GM18951 (cell line): Measurements from ENCODE around the gene MMD2.
"Not testable (repeated sequence)": the region's sequence is repeated elsewhere in the genome, so short reads cannot be mapped to it uniquely, and the experiment has no call there.

Source experiments
- POLR2A ChIP-seq: IDR thresholded peaks from 4 replicates; pipeline ENCODE4 v1.6.1; 2011; ENCODE audit warnings: mild to moderate bottlenecking; ENCODE audit not compliant: insufficient read length, insufficient read depth; ENCODE audit errors: extremely low read depth
- in situ Hi-C: fragments of 300-500 bp; cut with MboI; formaldehyde crosslinking; loops from one replicate; pipeline ENCODE4 v1.12.0; 2022; ENCODE audit warnings: low sequenced_read_pairs, mixed read lengths, inconsistent platforms; ENCODE audit not compliant: unreplicated experiment

MMD2 gene

GRCh38 chr7:4973728-4974198 lies 14.8 kb upstream of the MMD2 start:
- peak; percentile 75 for TF ChIP-seq POLR2A
- in situ Hi-C loops = no loop called here

GRCh38 chr7:4972446-4972845 lies 13.5 kb upstream of the MMD2 start:
- in situ Hi-C loops = not testable (repeated sequence)

- TF ChIP-seq POLR2A = no peak
Measured at GRCh38 chr7:4965295-4966022, 6.5 kb upstream of the MMD2 start.

DNA sequence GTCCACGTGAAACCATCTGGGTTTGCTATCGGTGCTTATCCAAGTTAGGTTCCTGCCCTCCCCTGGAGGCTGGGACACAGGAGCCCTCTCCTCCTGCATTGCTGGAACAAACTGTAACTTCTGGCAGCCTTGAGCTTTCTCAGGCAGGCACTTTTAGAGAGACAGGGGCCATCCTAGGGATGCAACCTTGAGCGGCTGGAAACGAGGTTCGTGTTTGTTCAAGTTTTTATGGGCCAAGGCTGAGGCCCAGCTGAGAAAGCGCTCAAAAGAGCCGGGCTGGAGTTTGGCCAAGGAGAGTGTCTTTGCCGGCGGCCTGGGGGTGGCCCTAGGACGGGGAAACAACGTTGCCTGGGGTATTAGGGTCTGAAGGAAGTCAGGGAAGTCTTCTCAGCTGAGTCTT lies 5.5 kb upstream of the MMD2 start:
- TF ChIP-seq POLR2A = no peak
- in situ Hi-C loops = no loop called here

More at GRCh38 chr7:4965295-4966022, 6.5 kb upstream of the MMD2 start:
- in situ Hi-C loops = no loop called here

DNA sequence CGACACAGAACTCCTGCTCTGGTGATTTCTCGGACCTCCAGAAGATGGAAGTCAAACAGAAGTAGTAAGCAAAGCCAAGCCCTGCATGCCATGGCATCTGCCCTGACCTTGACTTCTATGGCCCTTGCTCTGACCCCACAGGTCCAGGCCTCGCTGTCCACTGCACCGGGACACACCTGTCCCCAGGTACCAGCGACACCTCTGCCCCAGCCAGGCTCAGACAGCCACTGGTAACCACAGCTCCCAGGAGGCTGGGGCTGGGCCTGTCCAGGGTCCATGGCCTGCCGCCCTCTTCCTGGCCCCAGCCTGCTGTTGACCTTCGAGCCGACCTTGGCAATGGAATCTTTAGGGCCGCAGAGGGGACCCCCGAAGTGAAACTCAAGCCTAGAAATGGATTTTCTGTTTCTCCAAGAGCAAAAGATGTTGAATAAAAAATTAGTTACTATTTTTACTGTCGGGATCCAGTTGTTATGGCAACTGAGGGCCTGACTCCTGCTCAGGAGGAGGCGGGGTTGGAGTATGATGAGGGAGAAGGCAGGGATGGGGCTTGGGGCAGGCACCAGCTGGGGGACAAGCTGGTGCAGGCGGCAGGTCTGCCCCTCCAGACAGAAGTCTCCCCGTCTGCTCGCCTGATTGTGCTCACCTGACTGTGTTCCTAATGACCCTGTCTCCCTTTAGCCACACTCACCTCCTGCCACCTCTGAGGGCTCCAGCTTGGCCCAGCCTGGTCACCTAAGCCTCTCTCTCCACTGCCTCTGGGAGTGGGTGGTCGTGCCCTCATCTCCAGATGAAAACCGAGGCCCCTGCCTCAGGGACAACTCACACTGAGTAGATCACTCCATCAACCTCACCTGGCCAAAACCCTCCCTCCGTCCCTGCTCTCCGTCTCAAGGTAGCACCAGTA lies 4.1 kb upstream of the MMD2 start:
- in situ Hi-C loops = no loop called here
- no peak for TF ChIP-seq POLR2A

GRCh38 chr7:4960363-4960762 lies 1.4 kb upstream of the MMD2 start:
- no peak for TF ChIP-seq POLR2A
- in situ Hi-C loops = no loop called here

DNA sequence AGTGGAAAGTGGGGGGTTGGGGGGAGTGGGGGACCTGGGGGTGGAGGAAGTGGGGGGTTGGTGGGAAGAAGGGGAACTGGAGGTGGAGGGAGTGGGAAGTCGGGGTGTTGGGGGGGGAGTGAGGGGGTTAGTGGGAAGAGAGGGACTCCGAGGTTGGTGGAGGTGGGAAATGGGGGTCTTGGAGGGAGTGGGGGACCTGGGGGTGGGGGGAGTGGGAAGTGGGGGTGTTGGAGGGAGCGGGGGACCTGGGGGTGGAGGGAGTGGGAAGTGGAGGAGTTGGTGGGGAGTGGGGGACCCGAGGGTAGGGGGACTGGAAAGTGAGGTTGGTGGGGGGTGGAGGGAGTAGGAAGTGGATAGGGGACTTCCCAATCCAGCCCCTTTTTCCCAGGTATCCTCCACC lies 906 bp upstream of the MMD2 start:
- no peak for TF ChIP-seq POLR2A
- in situ Hi-C loops = no loop called here

DNA sequence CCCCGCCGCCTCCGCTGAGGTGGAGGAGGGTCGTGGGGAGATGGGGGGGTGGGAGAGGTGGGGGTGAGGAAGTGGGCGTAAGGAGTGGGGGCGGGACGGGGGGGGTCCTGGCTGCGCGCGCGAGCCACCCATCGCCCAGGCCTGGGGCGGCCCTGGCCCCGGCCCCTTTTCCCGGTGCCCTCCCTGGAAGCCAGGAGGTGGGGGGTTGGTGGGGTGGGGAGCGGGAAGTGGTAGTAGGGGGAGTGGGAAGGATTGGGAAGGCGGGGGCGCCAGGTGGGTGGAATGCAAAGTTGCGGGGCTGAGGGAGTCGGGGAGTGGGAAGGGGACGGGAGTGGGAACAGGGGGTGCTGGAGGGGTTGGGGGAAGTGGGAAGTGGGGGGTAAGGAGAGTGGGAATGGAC lies 319 bp upstream of the MMD2 start:
- no peak for TF ChIP-seq POLR2A
- in situ Hi-C loops = no loop called here

DNA sequence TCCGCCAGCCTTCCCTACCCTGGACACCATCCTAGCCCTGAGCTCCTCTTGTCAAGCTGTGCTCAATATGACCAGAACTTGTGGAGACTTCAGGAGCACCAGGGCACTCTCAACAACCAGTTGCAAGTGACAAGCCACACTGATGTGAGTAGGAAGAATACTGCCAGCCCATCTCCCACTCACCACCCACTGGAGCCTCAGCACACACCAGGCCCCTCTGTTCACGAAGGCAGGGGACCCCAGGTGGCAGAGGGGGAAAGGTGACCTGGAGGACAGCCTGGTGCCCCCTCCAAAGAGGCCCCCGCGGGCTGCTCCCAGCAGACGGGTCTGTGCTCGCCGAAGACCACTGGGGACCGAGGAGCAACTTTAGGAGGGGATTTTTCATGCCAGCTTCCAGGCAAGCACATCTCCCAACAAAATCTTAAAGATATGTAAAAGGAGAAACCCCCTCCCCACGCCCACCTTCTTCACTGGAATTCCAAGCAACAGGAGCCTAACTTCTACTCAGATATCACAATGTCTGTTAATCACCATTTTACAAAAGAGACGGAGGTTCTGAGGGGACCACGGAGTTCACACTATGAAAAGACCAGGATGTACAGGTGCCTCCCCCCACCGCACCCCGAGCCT lies 1.0 kb downstream of the MMD2 start:
- no peak for TF ChIP-seq POLR2A
- in situ Hi-C loops = no loop called here

- in situ Hi-C loops = no loop called here
- no peak for TF ChIP-seq POLR2A
Measured at GRCh38 chr7:4951903-4952636, 6.9 kb downstream of the MMD2 start.

DNA sequence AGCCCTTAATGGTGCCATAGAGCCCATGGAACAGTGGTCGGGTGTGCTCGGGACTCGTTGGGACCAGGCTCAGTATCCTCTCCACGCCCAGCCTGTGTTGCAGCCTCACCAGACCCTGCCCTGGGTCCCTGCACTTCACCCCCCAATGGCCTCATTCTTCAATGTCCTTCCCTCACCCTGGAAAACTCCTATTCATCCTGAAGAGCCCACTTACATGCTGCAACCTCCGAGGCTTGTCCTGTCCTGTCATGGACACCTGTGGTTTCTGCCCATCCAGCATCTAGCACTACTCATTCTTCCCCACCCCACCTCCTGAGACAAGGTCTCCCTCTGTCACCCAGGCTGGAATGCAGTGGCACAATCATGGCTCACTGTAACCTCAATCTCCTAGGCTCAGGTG lies 7.7 kb downstream of the MMD2 start:
- TF ChIP-seq POLR2A = no peak
- in situ Hi-C loops = no loop called here

DNA sequence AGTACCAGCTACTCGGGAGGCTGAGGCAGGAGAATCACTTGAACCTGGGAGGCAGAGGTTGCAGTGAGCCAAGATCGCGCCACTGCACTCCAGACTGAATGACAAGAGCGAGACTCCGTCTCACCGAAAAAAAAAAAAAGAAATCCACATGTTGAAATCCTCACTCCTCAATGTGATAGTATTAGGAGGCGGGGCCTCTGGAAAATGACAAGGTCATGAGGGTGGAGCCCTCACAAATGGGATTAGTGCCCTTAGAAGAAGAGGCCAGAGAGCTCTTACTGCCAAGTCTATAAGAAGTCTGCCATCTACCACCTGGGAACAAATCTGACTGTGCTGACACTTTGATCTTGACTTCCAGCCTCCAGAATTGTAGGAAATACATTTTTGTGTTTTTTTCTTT lies 10.6 kb downstream of the MMD2 start:
- TF ChIP-seq POLR2A = no peak
- in situ Hi-C loops = no loop called here

- in situ Hi-C loops = no loop called here
- TF ChIP-seq POLR2A = no peak
Measured at GRCh38 chr7:4945949-4946348, 13.0 kb downstream of the MMD2 start.
